ENCODE measurements around the gene ARHGAP42. TPM values are rescaled to one million over a fixed set of nuclear protein-coding genes. Genes with fewer than 3 reads are reported as not detected.

The ARHGAP42 gene
- polyA plus RNA-seq, 1 donor (not counting 4 experiments of a cell fraction or from before 2014, with no cell fraction given) = 5.5 TPM

DNA sequence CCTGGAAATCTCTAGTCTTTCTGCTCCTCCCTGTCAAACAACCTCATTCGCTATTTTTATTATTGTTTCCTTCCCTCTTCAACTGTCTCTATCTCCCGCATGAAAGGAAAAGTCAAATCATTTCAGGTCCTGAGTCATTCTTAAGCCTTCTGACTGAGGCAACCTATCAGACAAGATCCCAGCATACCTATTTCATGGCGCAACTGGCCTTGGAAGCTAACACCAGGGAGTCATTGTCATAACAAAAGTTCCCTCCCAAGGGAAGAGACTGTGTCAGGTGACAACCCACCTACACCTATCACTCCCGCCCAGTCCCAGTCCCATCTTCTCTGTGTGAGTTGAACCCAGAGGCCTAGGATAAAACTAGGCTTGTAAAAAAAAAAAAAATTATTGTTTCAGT lies 10.2 kb upstream of the ARHGAP42 start:
- TF ChIP-seq, protein P1, sequence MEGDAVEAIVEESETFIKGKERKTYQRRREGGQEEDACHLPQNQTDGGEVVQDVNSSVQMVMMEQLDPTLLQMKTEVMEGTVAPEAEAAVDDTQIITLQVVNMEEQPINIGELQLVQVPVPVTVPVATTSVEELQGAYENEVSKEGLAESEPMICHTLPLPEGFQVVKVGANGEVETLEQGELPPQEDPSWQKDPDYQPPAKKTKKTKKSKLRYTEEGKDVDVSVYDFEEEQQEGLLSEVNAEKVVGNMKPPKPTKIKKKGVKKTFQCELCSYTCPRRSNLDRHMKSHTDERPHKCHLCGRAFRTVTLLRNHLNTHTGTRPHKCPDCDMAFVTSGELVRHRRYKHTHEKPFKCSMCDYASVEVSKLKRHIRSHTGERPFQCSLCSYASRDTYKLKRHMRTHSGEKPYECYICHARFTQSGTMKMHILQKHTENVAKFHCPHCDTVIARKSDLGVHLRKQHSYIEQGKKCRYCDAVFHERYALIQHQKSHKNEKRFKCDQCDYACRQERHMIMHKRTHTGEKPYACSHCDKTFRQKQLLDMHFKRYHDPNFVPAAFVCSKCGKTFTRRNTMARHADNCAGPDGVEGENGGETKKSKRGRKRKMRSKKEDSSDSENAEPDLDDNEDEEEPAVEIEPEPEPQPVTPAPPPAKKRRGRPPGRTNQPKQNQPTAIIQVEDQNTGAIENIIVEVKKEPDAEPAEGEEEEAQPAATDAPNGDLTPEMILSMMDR (optimal IDR thresholded peaks at IDR 0.05 in 1 of 3, IDR thresholded peaks at IDR 0.05 in 1 of 3, conservative IDR thresholded peaks at IDR 0.05 in 1 of 3; ENCODE audit: extremely low read depth in 1 of 3, insufficient read depth in 2 of 3, low read length in 3 of 3) = no peak
- TF ChIP-seq EZH2 (IDR thresholded peaks at IDR 0.05; ENCODE audit: low read length) = no peak
- DNase-seq (ENCODE audit: low read depth, low spot score) (no peak), FAIRE-seq (no peak)
- Histone ChIP-seq H3K9me3 (ENCODE audit: control insufficient read depth, low read depth, low read length) (no peaks in the 10 kb centered on the region), H3K4me1 (ENCODE audit: control insufficient read depth, extremely low read depth, insufficient read depth, low read length) (peaks cover 3% of the 10 kb centered on the region), H4K20me1 (ENCODE audit: control insufficient read depth, extremely low read depth, insufficient read depth, low read length) (no peaks in the 10 kb centered on the region), H2AFZ (ENCODE audit: control insufficient read depth, low read length) (no peak overlapping the region), H3K27ac (ENCODE audit: control insufficient read depth, insufficient read depth, low read length) (no peak overlapping the region), H3K4me3 (ENCODE audit: control insufficient read depth in 2 of 3, extremely low read depth in 1 of 3, insufficient read depth in 2 of 3, low read depth in 1 of 3, low read length in 3 of 3) (no peak overlapping the region), H3K79me2 (ENCODE audit: control insufficient read depth, insufficient read depth, low read length) (no peaks in the 10 kb centered on the region), H3K9me1 (ENCODE audit: control insufficient read depth, extremely low read depth, insufficient read depth, low read length) (no peaks in the 10 kb centered on the region), H3K9ac (ENCODE audit: control insufficient read depth, extremely low read depth, insufficient read depth, low read length) (no peak overlapping the region), H3K27me3 (ENCODE audit: control insufficient read depth, extremely low read depth, insufficient read depth, low read length) (no peaks in the 10 kb centered on the region), H3K4me2 (ENCODE audit: control insufficient read depth, extremely low read depth, insufficient read depth, low read depth, low read length) (no peak overlapping the region), H3K36me3 (ENCODE audit: control insufficient read depth in 2 of 2, extremely low read depth in 1 of 2, insufficient read depth in 2 of 2, low read length in 2 of 2) (no peaks in the 10 kb centered on the region)
- dilution Hi-C loops (cut with MboI; ENCODE audit: extremely low pct_ligation_motif_present, low sequenced_read_pairs) = no loop called here

DNA sequence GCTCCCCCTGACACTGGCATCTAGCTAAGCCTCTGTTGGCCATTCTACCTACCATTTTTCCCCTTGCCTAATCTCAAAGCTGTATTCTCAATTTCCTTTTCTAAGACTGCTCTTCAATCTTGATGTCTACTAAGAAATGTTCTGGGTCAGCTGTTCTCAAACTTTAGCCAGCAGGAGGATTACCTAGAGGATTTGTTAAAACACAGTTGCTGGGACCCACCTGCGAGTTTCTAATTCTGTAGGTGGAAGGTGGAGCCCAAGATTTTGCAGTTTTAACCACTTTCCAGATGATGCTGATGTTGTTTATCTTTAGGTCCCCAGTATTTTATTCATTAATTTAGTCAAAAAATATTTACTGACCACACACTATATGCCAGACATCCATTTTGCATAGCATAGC lies 9.3 kb upstream of the ARHGAP42 start:
- H3K4me2 ChIP-seq (ENCODE audit: control insufficient read depth, extremely low read depth, insufficient read depth, low read depth, low read length) = no peak overlapping the region

DNA sequence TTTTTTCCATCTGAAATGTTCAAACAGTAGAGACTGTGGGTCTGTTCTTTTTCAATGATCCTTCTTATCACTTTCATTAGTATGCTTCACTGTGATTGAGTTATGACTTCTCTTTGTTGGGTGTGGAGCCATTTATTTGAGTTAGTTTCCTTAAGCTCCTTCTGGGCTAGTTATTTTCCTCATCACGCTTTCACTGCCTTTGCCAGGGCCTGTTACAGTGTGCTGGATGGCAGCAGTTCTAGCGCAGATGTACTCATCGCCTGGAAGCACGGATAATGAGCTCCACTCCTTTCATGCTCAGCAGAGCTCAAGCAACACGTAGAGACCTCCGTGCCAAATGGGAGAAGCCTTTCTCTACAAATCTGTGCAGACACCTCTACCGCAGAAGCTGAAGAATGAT lies 7.0 kb upstream of the ARHGAP42 start:
- Histone ChIP-seq H3K79me2 (ENCODE audit: control insufficient read depth, insufficient read depth, low read length) (no peaks in the 10 kb centered on the region), H3K9me1 (ENCODE audit: control insufficient read depth, extremely low read depth, insufficient read depth, low read length) (no peaks in the 10 kb centered on the region), H2AFZ (ENCODE audit: control insufficient read depth, low read length) (peak overlapping the region; percentile 66), H4K20me1 (ENCODE audit: control insufficient read depth, extremely low read depth, insufficient read depth, low read length) (no peaks in the 10 kb centered on the region), H3K27ac (ENCODE audit: control insufficient read depth, insufficient read depth, low read length) (no peak overlapping the region), H3K4me2 (ENCODE audit: control insufficient read depth, extremely low read depth, insufficient read depth, low read depth, low read length) (no peak overlapping the region), H3K4me3 (ENCODE audit: control insufficient read depth in 2 of 3, extremely low read depth in 1 of 3, insufficient read depth in 2 of 3, low read depth in 1 of 3, low read length in 3 of 3) (no peak overlapping the region), H3K9ac (ENCODE audit: control insufficient read depth, extremely low read depth, insufficient read depth, low read length) (no peak overlapping the region), H3K36me3 (ENCODE audit: control insufficient read depth in 2 of 2, extremely low read depth in 1 of 2, insufficient read depth in 2 of 2, low read length in 2 of 2) (no peaks in the 10 kb centered on the region), H3K4me1 (ENCODE audit: control insufficient read depth, extremely low read depth, insufficient read depth, low read length) (peaks cover 15% of the 10 kb centered on the region), H3K9me3 (ENCODE audit: control insufficient read depth, low read depth, low read length) (no peaks in the 10 kb centered on the region), H3K27me3 (ENCODE audit: control insufficient read depth, extremely low read depth, insufficient read depth, low read length) (no peaks in the 10 kb centered on the region)
- DNase-seq (ENCODE audit: low read depth, low spot score) = no peak
- no peak for FAIRE-seq
- dilution Hi-C loops (cut with MboI; ENCODE audit: extremely low pct_ligation_motif_present, low sequenced_read_pairs) = no loop called here
- TF ChIP-seq, protein P1 (optimal IDR thresholded peaks at IDR 0.05 in 1 of 3, IDR thresholded peaks at IDR 0.05 in 1 of 3, conservative IDR thresholded peaks at IDR 0.05 in 1 of 3; ENCODE audit: extremely low read depth in 1 of 3, insufficient read depth in 2 of 3, low read length in 3 of 3) = no peak
- no peak for TF ChIP-seq EZH2 (IDR thresholded peaks at IDR 0.05; ENCODE audit: low read length)

More for the DNA sequence above, 9.3 kb upstream of the ARHGAP42 start:
- FAIRE-seq (no peak), DNase-seq (ENCODE audit: low read depth, low spot score) (no peak)
- no peaks in the 10 kb centered on the region for H3K27me3 ChIP-seq (ENCODE audit: control insufficient read depth, extremely low read depth, insufficient read depth, low read length)
- H3K79me2 ChIP-seq (ENCODE audit: control insufficient read depth, insufficient read depth, low read length) = no peaks in the 10 kb centered on the region
- no peak overlapping the region for H3K27ac ChIP-seq (ENCODE audit: control insufficient read depth, insufficient read depth, low read length)
- no peak overlapping the region for H3K4me3 ChIP-seq (ENCODE audit: control insufficient read depth in 2 of 3, extremely low read depth in 1 of 3, insufficient read depth in 2 of 3, low read depth in 1 of 3, low read length in 3 of 3)
- H3K4me1 ChIP-seq (ENCODE audit: control insufficient read depth, extremely low read depth, insufficient read depth, low read length) = peaks cover 3% of the 10 kb centered on the region
- H2AFZ ChIP-seq (ENCODE audit: control insufficient read depth, low read length) = no peak overlapping the region
- no peak overlapping the region for H3K9ac ChIP-seq (ENCODE audit: control insufficient read depth, extremely low read depth, insufficient read depth, low read length)
- no peaks in the 10 kb centered on the region for H4K20me1 ChIP-seq (ENCODE audit: control insufficient read depth, extremely low read depth, insufficient read depth, low read length)
- H3K36me3 ChIP-seq (ENCODE audit: control insufficient read depth in 2 of 2, extremely low read depth in 1 of 2, insufficient read depth in 2 of 2, low read length in 2 of 2) = no peaks in the 10 kb centered on the region
- H3K9me3 ChIP-seq (ENCODE audit: control insufficient read depth, low read depth, low read length) = no peaks in the 10 kb centered on the region
- dilution Hi-C loops (cut with MboI; ENCODE audit: extremely low pct_ligation_motif_present, low sequenced_read_pairs) = no loop called here
- H3K9me1 ChIP-seq (ENCODE audit: control insufficient read depth, extremely low read depth, insufficient read depth, low read length) = no peaks in the 10 kb centered on the region
- TF ChIP-seq EZH2 (IDR thresholded peaks at IDR 0.05; ENCODE audit: low read length) = no peak
